Placental pericyte (primary cell): ENCODE measurements around the gene STT3B. TPM values are rescaled to one million over a fixed set of nuclear protein-coding genes. Genes with fewer than 3 reads are reported as not detected.

ENCODE experiments used
- total RNA-seq: library from RNA; depleted of rRNA; stranded (reverse); fragments of >200 nt; gene quantifications from 2 replicates; pipeline ENCODE4 v1.2.3, GENCODE V29; 2012

The STT3B gene
- total RNA-seq: 197 and 238 TPM in 2 replicates

GRCh38 chr3:31532587-31533168 is at the start of gene STT3B:
Gene STT3B, plus strand, starts transcription at chr3:31532925. Its CDS starts 74 bp downstream, at chr3:31532999.

